SH-SY5Y (cell line): ENCODE results near the gene SNTG2.

Experiments
- GATA2 ChIP-seq: IDR thresholded peaks from 2 replicates; pipeline ENCODE4 v1.6.1; 2011; ENCODE audit warnings: mild to moderate bottlenecking, low read depth, low read length
- GATA3 ChIP-seq: IDR thresholded peaks from 2 replicates; pipeline ENCODE4 v1.6.1; 2011; ENCODE audit warnings: low read depth, mild to moderate bottlenecking, low read length, moderate library complexity

- TF ChIP-seq GATA2: no peak
- no peak for TF ChIP-seq GATA3
Observed at GRCh38 chr2:1183300-1183699, 232.7 kb downstream of the SNTG2 start.
